GM12878 (cell line): ENCODE results near the gene DST.

Experiments used
- CEBPB ChIP-seq, 2 experiments: fragments of 150-350 bp in 1 of 2; IDR thresholded peaks; 2 replicates each; pipeline ENCODE4 v1.6.1; 2012 to 2014; ENCODE audit warnings: low read depth in 2 of 2, low read length in 2 of 2, borderline replicate concordance in 1 of 2, inconsistent platforms in 1 of 2
- ETV6 ChIP-seq, 2 experiments: fragments of 450-650 bp in 1 of 2; IDR thresholded peaks in 1 of 2; conservative IDR thresholded peaks in 1 of 2; 2 replicates each; pipeline ENCODE4 v1.6.1; 2014; ENCODE audit warnings: antibody characterized with exemption in 1 of 2, borderline replicate concordance in 1 of 2, low read depth in 1 of 2, mild to moderate bottlenecking in 1 of 2, moderate library complexity in 1 of 2
- NR2F1 ChIP-seq: fragments of 450-650 bp; conservative IDR thresholded peaks from 2 replicates; pipeline ENCODE4 v1.6.1; 2017; ENCODE audit warnings: mild to moderate bottlenecking
- TF ChIP-seq, protein P1 (sequence below), 3 experiments: IDR thresholded peaks in 2 of 3; conservative IDR thresholded peaks in 1 of 3; 2 replicates each; pipeline ENCODE4 v1.5.1; 2011; ENCODE audit warnings: low read depth in 3 of 3, low read length in 3 of 3, mild to moderate bottlenecking in 3 of 3, control low read depth in 2 of 3, moderate library complexity in 2 of 3, inconsistent platforms in 1 of 3, mixed read lengths in 1 of 3; ENCODE audit not compliant: control insufficient read depth in 2 of 3, insufficient read depth in 1 of 3; ENCODE audit errors: extremely low read depth in 1 of 3
- TF ChIP-seq, protein P2 (sequence below): IDR thresholded peaks from 2 replicates; pipeline ENCODE4 v1.6.1; 2012; ENCODE audit warnings: low read depth, low read length, improper control_type of control experiment

GRCh38 chr6:56677559-56677958 lies 34.9 kb upstream of the DST start:
- TF ChIP-seq, protein P1, sequence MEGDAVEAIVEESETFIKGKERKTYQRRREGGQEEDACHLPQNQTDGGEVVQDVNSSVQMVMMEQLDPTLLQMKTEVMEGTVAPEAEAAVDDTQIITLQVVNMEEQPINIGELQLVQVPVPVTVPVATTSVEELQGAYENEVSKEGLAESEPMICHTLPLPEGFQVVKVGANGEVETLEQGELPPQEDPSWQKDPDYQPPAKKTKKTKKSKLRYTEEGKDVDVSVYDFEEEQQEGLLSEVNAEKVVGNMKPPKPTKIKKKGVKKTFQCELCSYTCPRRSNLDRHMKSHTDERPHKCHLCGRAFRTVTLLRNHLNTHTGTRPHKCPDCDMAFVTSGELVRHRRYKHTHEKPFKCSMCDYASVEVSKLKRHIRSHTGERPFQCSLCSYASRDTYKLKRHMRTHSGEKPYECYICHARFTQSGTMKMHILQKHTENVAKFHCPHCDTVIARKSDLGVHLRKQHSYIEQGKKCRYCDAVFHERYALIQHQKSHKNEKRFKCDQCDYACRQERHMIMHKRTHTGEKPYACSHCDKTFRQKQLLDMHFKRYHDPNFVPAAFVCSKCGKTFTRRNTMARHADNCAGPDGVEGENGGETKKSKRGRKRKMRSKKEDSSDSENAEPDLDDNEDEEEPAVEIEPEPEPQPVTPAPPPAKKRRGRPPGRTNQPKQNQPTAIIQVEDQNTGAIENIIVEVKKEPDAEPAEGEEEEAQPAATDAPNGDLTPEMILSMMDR (IDR thresholded peaks at IDR 0.05 in 2 of 3, conservative IDR thresholded peaks at IDR 0.05 in 1 of 3; ENCODE audit: control insufficient read depth in 2 of 3, extremely low read depth in 1 of 3, insufficient read depth in 1 of 3, low read depth in 3 of 3, low read length in 3 of 3), result no peak
- TF ChIP-seq, protein P2, sequence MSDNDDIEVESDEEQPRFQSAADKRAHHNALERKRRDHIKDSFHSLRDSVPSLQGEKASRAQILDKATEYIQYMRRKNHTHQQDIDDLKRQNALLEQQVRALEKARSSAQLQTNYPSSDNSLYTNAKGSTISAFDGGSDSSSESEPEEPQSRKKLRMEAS, result no peak
- TF ChIP-seq ETV6 (conservative IDR thresholded peaks at IDR 0.05 in 1 of 2, IDR thresholded peaks at IDR 0.05 in 1 of 2; ENCODE audit: borderline replicate concordance in 1 of 2, low read depth in 1 of 2) (no peak), NR2F1 (no peak), CEBPB (IDR thresholded peaks at IDR 0.05; ENCODE audit: borderline replicate concordance in 1 of 2, low read depth in 2 of 2, low read length in 2 of 2) (no peak)
